HG03571 (cell line): ENCODE data around the gene GPA33.

Experiments used
- ATAC-seq: cut with Tn5 transposase; IDR thresholded peaks from one replicate; pipeline ENCODE4 v1.9.1; 2021; ENCODE audit not compliant: unreplicated experiment

Gene GPA33

GRCh38 chr1:167090314-167090942 lies at the start of gene GPA33:
Gene GPA33 (minus strand): TSS chr1:167090377. CDS start chr1:167090287, 90 bp downstream.
- no peak for ATAC-seq

- no peak for ATAC-seq
Observed at GRCh38 chr1:167138703-167139102, 48.5 kb upstream of the GPA33 start.

- no peak for ATAC-seq
Observed at GRCh38 chr1:167137793-167138510, 47.8 kb upstream of the GPA33 start.

GRCh38 chr1:167137332-167137781 lies 47.2 kb upstream of the GPA33 start:
- no peak for ATAC-seq

GRCh38 chr1:167136806-167137205 lies 46.6 kb upstream of the GPA33 start:
- no peak for ATAC-seq

- no peak for ATAC-seq
Observed at GRCh38 chr1:167136191-167136614, 46.0 kb upstream of the GPA33 start.

- ATAC-seq, result no peak
Observed at GRCh38 chr1:167135281-167135840, 45.2 kb upstream of the GPA33 start.

- no peak for ATAC-seq
Observed at GRCh38 chr1:167132301-167133010, 42.3 kb upstream of the GPA33 start.

- ATAC-seq, result no peak
Observed at GRCh38 chr1:167130829-167131510, 40.8 kb upstream of the GPA33 start.

GRCh38 chr1:167128261-167129227 lies 38.4 kb upstream of the GPA33 start:
- ATAC-seq, result no peak

GRCh38 chr1:167127661-167128060 lies 37.5 kb upstream of the GPA33 start:
- ATAC-seq, result no peak

- ATAC-seq, result no peak
Observed at GRCh38 chr1:167127236-167127635, 37.1 kb upstream of the GPA33 start.

GRCh38 chr1:167126811-167127210 lies 36.6 kb upstream of the GPA33 start:
- ATAC-seq, result no peak

- ATAC-seq, result no peak
Observed at GRCh38 chr1:167126317-167126716, 36.1 kb upstream of the GPA33 start.

GRCh38 chr1:167122568-167122967 lies 32.4 kb upstream of the GPA33 start:
- ATAC-seq, result no peak

GRCh38 chr1:167122121-167122480 lies 31.9 kb upstream of the GPA33 start:
- ATAC-seq, result no peak

- no peak for ATAC-seq
Observed at GRCh38 chr1:167121375-167122120, 31.4 kb upstream of the GPA33 start.

GRCh38 chr1:167120899-167121298 lies 30.7 kb upstream of the GPA33 start:
- no peak for ATAC-seq

GRCh38 chr1:167119696-167120095 lies 29.5 kb upstream of the GPA33 start:
- no peak for ATAC-seq
